Panc1 (cell line): ENCODE data around the gene C4orf17. TPM values are rescaled to one million over a fixed set of nuclear protein-coding genes. Genes with fewer than 3 reads are reported as not detected.

Experiments used
- ATAC-seq: fragments of 200-7000 bp; cut with Tn5 transposase; 2 replicates; pipeline ENCODE4 v1.9.1; 2020; ENCODE audit warnings: mild to moderate bottlenecking, moderate library complexity
- BruUV-seq: library from RNA; stranded (reverse); fragments of 400-500 nt; replicated peaks from 2 replicates; lab custom pipeline; 2021; lab: Mats Ljungman, UMichigan
- CTCF ChIA-PET: fragments of 300-600 bp; sonication (Branson Sonifier 250); formaldehyde crosslinking; loops from one replicate; lab custom pipeline; 2022; ENCODE audit warnings: antibody characterized with exemption; lab: Charles Lee
- POLR2A ChIA-PET: fragments of 300-600 bp; sonication (Branson Sonifier 250); formaldehyde crosslinking; loops from one replicate; lab custom pipeline; 2022; ENCODE audit warnings: antibody characterized with exemption; lab: Charles Lee
- DNase-seq: peaks from one replicate; pipeline ENCODE4 v3.0.0-alpha.2; 2010; ENCODE audit warnings: low read depth, low spot score
- H3K27ac ChIP-seq: 2 replicates; pipeline ENCODE4 v1.5.1; 2011; ENCODE audit warnings: mild to moderate bottlenecking, low read length, inconsistent platforms
- H3K27me3 ChIP-seq: fragments of 200-500 bp; sonication (Bioruptor generic); 2 replicates; pipeline ENCODE4 v1.6.0; 2014; ENCODE audit warnings: low read length, inconsistent platforms; ENCODE audit not compliant: control insufficient read depth, insufficient read depth
- H3K36me3 ChIP-seq: fragments of 200-500 bp; sonication (Bioruptor generic); 2 replicates; pipeline ENCODE4 v1.5.1; 2014; ENCODE audit warnings: inconsistent platforms, mild to moderate bottlenecking, low read length, moderate library complexity; ENCODE audit not compliant: control insufficient read depth, insufficient read depth
- H3K4me1 ChIP-seq: 2 replicates; pipeline ENCODE4 v1.5.1; 2011; ENCODE audit warnings: inconsistent platforms, mild to moderate bottlenecking, low read length, moderate library complexity; ENCODE audit not compliant: control insufficient read depth, insufficient read depth
- H3K4me3 ChIP-seq, 2 experiments: 2 replicates each; pipeline ENCODE4 v1.5.1; 2011 to 2012; ENCODE audit warnings: low read depth in 2 of 2, low read length in 2 of 2, mild to moderate bottlenecking in 2 of 2, inconsistent platforms in 1 of 2, moderate library complexity in 1 of 2
- H3K9me3 ChIP-seq: fragments of 200-500 bp; sonication (Bioruptor generic); 2 replicates; pipeline ENCODE4 v1.5.1; 2014; ENCODE audit warnings: low read depth, mild to moderate bottlenecking, inconsistent platforms, low read length, moderate library complexity; ENCODE audit not compliant: control insufficient read depth, insufficient read depth
- POLR2AphosphoS5 ChIP-seq: IDR thresholded peaks from 2 replicates; pipeline ENCODE4 v1.6.1; 2012; ENCODE audit warnings: mild to moderate bottlenecking, low read depth, low read length, moderate library complexity
- SIN3A ChIP-seq: IDR thresholded peaks from 2 replicates; pipeline ENCODE4 v1.6.1; 2012; ENCODE audit warnings: low read depth, mild to moderate bottlenecking, low read length, moderate library complexity, borderline replicate concordance; ENCODE audit not compliant: insufficient read depth
- TCF7L2 ChIP-seq: IDR thresholded peaks from 2 replicates; pipeline ENCODE4 v1.6.1; 2011; ENCODE audit warnings: mild to moderate bottlenecking, low read depth, low read length, inconsistent platforms
- in situ Hi-C: cut with HindIII; loops from 2 replicates; pipeline ENCODE4 v1.10.0; 2016; ENCODE audit warnings: low sequenced_read_pairs, low pct_unique_long_range_greater_than_20kb
- intact Hi-C: fragments of 100-400 bp; cut with micrococcal nuclease; formaldehyde crosslinking; loops from one replicate; pipeline ENCODE4 v1.10.0; 2022; ENCODE audit not compliant: unreplicated experiment
- total RNA-seq: library from RNA; stranded (reverse); gene quantifications from one replicate; pipeline ENCODE4 v1.2.1, GENCODE V29; 2021; ENCODE audit not compliant: unreplicated experiment
- TF ChIP-seq, protein P1 (sequence below): fragments of 450-650 bp; IDR thresholded peaks from 2 replicates; pipeline ENCODE4 v1.5.1; 2017; ENCODE audit warnings: mild to moderate bottlenecking
- TF ChIP-seq, protein P2 (sequence below), 2 experiments: IDR thresholded peaks; 2 replicates each; pipeline ENCODE4 v1.6.1; 2011 to 2012; ENCODE audit warnings: low read depth in 2 of 2, control low read depth in 1 of 2, low read length in 1 of 2, mild to moderate bottlenecking in 1 of 2, moderate library complexity in 1 of 2; ENCODE audit not compliant: insufficient read depth in 1 of 2

The C4orf17 gene
- total RNA-seq, 1 experiment from 2014 or later = not detected

DNA sequence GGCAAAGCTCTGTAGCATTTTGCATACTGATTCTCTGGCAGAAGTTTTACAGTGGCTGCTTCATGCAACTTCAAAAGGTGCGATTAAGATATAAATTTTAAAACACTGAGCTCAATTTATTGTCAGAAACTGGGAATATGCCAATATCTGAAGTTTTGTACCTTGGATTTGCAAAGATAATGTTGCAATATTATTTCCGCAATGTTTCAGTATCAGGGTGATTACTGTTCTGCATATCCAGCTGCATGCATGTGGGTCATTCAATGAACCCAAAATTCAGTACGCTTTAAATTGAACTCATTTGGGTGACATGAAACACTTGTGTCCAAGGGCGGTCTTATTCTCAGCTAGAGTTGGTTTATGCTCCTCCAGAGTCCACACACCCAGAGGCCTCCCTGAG is 26.9 kb downstream of the C4orf17 start:
- CTCF ChIA-PET = no interaction called here
- ATAC-seq = no peak

DNA sequence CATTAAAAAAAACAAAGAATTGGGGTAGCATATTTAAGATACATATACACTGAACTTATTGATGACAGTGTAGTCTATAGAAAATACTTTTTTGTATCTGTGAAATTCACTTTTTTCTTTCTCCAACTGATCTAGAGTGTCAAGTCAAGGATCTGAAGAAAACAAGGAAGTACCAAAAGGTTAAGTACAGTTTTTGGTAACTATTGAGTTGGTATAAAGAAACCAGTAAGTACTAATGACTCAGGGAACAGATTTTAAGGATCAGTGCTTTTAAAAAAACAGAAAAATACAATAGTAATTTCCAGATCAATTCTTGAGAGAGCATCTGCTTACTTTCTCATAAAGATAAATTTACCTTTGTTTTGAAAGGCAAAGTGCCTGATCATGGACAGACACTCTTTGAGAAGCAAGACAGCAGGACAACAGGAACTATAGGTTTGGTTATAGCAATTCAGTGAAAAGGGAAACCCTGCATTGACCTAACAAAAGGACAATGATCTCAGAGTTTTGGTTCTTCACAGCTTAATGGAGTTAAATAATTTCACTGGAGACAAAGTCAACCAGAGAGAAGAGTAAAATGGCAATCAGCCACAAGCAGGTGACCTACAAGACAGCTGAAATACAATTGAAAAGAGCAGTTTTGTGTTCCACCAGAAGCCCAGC is 29.6 kb downstream of the C4orf17 start:
- DNase-seq (no peak), ATAC-seq (no peak)
- CTCF ChIA-PET = no interaction called here
- no TSS peak for BruUV-seq
- no peaks in the 10 kb centered on the region for H3K27me3 ChIP-seq
- TF ChIP-seq, protein P1, sequence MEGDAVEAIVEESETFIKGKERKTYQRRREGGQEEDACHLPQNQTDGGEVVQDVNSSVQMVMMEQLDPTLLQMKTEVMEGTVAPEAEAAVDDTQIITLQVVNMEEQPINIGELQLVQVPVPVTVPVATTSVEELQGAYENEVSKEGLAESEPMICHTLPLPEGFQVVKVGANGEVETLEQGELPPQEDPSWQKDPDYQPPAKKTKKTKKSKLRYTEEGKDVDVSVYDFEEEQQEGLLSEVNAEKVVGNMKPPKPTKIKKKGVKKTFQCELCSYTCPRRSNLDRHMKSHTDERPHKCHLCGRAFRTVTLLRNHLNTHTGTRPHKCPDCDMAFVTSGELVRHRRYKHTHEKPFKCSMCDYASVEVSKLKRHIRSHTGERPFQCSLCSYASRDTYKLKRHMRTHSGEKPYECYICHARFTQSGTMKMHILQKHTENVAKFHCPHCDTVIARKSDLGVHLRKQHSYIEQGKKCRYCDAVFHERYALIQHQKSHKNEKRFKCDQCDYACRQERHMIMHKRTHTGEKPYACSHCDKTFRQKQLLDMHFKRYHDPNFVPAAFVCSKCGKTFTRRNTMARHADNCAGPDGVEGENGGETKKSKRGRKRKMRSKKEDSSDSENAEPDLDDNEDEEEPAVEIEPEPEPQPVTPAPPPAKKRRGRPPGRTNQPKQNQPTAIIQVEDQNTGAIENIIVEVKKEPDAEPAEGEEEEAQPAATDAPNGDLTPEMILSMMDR = no peak
- TF ChIP-seq, protein P2, sequence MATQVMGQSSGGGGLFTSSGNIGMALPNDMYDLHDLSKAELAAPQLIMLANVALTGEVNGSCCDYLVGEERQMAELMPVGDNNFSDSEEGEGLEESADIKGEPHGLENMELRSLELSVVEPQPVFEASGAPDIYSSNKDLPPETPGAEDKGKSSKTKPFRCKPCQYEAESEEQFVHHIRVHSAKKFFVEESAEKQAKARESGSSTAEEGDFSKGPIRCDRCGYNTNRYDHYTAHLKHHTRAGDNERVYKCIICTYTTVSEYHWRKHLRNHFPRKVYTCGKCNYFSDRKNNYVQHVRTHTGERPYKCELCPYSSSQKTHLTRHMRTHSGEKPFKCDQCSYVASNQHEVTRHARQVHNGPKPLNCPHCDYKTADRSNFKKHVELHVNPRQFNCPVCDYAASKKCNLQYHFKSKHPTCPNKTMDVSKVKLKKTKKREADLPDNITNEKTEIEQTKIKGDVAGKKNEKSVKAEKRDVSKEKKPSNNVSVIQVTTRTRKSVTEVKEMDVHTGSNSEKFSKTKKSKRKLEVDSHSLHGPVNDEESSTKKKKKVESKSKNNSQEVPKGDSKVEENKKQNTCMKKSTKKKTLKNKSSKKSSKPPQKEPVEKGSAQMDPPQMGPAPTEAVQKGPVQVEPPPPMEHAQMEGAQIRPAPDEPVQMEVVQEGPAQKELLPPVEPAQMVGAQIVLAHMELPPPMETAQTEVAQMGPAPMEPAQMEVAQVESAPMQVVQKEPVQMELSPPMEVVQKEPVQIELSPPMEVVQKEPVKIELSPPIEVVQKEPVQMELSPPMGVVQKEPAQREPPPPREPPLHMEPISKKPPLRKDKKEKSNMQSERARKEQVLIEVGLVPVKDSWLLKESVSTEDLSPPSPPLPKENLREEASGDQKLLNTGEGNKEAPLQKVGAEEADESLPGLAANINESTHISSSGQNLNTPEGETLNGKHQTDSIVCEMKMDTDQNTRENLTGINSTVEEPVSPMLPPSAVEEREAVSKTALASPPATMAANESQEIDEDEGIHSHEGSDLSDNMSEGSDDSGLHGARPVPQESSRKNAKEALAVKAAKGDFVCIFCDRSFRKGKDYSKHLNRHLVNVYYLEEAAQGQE (IDR thresholded peaks at IDR 0.05; ENCODE audit: insufficient read depth in 1 of 2, low read depth in 2 of 2, low read length in 1 of 2) = no peak
- TF ChIP-seq TCF7L2 (no peak), POLR2AphosphoS5 (no peak), SIN3A (no peak)
- no peak overlapping the region for H3K4me3 ChIP-seq
- no peaks in the 10 kb centered on the region for H3K36me3 ChIP-seq
- POLR2A ChIA-PET = no interaction called here
- in situ Hi-C loops = no loop called here
- no peaks in the 10 kb centered on the region for H3K4me1 ChIP-seq
- H3K27ac ChIP-seq = no peak overlapping the region
- intact Hi-C loops = no loop called here
- no peaks in the 10 kb centered on the region for H3K9me3 ChIP-seq

More for the DNA sequence above, 26.9 kb downstream of the C4orf17 start:
- intact Hi-C loops (no loop called here), in situ Hi-C loops (no loop called here)
- POLR2A ChIA-PET = no interaction called here
- no peak for DNase-seq
- H3K27ac ChIP-seq = no peak overlapping the region
- no peaks in the 10 kb centered on the region for H3K4me1 ChIP-seq
- TF ChIP-seq, protein P2 (IDR thresholded peaks at IDR 0.05; ENCODE audit: insufficient read depth in 1 of 2, low read depth in 2 of 2, low read length in 1 of 2) = no peak
- TF ChIP-seq POLR2AphosphoS5 (no peak), SIN3A (no peak), TCF7L2 (no peak)
- TF ChIP-seq, protein P1 = no peak
- no peaks in the 10 kb centered on the region for H3K9me3 ChIP-seq
- BruUV-seq = no TSS peak
- H3K27me3 ChIP-seq = no peaks in the 10 kb centered on the region
- no peaks in the 10 kb centered on the region for H3K36me3 ChIP-seq
- H3K4me3 ChIP-seq = no peak overlapping the region
